ENCODE results near the gene ZNF627.
"Not testable (repeated sequence)": the region's sequence is repeated elsewhere in the genome, so short reads cannot be mapped to it uniquely, and the experiment has no call there.

The ZNF627 gene

DNA sequence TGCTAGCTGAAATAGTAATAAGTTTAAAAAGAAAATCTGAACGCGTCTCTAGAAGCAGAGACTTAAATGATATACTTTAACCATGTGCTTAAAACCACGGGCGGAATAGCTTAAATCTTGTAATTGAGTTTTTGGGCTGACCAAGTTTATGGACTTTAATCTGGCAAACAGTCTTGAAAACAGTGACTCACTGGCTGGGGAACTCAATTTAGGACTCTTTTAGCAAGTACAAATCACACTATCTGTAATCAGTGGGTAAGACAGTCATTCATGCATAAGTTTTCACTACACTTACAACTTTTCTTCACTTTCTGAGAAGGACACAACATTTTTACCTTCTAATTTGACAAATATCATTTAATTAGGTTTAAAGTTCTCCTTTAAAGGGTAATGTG is 26.8 kb downstream of the ZNF627 start:
- DNase-seq (ENCODE audit: low read depth, low spot score): peak; percentile 76

DNA sequence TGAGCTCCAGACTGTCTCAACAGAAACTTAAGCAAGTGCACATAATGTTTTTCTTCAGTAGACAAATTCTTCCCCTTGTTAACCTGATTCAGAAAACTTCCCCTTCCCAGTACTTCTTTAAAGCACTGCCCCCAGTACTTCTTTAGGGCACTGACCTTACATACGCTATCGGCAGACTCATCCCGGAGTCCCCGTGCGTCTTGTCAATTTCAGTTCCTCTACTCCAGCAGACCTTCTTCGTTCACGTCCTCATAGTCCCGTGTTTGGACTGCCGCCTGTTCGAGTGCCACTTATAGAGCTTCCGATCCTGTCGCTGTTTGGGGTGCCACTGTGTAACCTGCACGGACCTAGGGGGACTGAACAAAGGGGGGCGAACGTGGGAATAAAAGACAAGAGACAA is 29.0 kb downstream of the ZNF627 start:
- no peak for DNase-seq (ENCODE audit: low read depth, low spot score)

GRCh38 chr19:11633223-11633622 is 35.9 kb downstream of the ZNF627 start:
- DNase-seq (ENCODE audit: low read depth, low spot score): no peak

- DNase-seq (ENCODE audit: low read depth, low spot score): not testable (repeated sequence)
Observed at GRCh38 chr19:11634018-11634662, 36.9 kb downstream of the ZNF627 start.

DNA sequence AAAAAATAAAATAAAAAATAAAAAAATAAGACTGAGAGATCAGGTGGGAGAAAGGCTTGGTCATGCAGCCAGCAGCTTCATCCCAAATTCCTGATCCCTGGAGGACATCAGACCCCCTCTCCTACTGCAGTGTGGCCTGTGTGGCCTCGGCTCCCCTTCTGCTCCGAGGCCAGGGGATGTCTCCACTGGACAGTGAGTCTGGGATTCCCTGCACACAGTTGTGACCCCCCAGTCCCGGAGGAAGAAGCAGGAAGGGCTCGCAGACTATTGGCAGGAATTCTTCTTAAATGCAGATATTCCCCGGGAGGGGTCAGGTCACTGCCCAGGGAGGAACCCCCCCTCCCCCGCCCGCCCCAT is 41.9 kb downstream of the ZNF627 start:
- no peak for DNase-seq (ENCODE audit: low read depth, low spot score)

DNA sequence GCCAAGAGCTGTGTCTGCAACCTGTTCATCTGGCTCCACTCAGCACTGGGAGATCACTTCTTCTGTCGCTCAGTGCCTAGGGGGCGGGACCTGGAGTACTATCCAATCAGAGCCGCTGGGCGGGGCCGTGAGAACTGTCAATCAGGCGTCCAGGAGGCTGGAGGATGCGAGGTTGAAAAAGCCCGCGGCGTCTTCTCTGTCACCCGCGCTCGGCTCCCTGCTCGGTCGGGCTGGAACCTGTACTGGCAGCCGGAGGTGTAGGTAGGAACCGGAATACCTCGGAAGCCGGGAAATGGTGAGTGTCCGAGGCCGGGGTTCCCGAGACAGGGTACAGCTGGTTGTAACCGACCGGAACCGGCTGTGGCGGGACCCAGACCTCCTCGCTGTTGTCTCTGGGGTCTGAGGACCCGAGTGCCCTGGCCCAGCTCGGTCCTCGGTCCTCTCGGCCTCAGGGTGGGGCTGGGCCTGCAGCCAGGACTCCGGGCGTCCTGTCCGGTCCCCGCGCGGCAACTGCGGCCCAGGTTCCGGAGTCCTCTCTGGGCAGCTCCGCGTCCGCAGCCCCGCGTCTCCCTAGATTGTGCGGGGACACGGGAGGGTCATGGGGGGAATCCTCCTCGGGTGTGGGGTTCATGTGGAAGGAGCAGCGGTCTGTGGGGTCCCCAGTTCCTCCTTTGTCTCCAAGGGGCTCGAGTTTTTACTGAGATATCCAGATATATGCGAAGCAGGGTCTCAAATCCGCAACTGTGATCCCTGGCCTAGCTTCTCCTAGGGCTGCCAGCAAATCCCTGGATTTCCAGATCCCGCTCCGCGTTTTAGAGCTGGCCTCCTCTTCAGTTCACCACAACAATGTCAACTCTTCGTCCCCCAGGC is 42.6 kb downstream of the ZNF627 start:
- peak; percentile 97 for DNase-seq (ENCODE audit: low read depth, low spot score)

DNA sequence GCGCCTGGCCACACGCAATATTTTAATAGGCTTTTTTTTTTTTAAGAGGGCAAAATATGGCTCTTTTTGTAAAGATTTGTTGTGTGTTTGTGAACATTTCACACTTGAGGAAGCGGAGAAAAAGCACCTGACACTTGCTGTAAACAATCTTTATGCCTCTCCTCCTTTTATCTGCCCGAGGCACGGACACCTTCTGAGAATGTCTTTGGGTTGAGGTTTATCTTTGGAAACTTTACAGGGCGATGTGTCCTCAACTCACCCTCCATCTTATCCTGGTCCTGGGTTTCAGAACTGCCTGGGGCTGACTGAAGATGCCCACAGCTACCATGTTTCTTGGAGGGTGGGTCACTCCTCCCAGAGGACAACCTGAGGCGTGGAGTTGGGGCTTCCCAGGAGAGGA is 44.0 kb downstream of the ZNF627 start:
- no peak for DNase-seq (ENCODE audit: low read depth, low spot score)

GRCh38 chr19:11642902-11643301 is 45.6 kb downstream of the ZNF627 start:
- DNase-seq (ENCODE audit: low read depth, low spot score): no peak

DNA sequence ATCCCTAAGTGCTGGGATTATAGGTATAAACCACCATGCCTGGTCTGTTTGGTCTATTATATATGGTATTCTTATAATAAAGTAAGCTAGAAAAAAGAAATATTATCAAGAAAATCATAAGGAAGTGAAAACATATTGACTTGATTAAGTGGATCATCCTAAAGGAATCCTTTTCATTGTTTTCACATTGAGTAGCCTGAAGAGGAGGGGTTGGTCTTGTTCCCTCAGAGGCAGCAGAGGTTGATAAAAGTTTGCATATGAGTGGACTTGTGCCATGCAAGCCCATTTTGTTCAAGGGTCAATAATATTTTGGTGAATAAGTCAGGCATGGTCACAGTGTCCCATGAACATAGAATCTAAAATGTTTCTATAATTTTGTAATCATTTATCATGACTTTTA is 52.7 kb downstream of the ZNF627 start:
- no peak for DNase-seq (ENCODE audit: low read depth, low spot score)

DNA sequence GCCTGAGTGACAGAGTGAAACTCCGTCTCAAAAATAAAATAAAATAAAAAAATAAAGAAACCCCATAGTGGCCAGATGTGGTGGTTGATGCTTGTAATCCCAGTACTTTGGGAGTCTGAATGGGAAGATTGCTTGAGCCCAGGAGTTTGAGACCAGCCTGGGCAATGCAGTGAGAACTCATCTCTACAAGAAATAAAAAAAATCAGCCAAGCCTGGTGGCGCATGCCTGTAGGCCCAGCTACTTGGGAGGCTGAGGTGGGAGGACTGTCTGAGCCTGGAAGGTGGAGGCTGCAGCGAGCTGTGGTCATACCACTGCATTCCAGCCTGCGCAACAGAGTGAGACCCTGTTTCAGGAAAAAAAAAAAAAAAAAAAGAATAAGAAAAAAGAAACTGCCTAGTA is 53.8 kb downstream of the ZNF627 start:
- no peak for DNase-seq (ENCODE audit: low read depth, low spot score)

DNA sequence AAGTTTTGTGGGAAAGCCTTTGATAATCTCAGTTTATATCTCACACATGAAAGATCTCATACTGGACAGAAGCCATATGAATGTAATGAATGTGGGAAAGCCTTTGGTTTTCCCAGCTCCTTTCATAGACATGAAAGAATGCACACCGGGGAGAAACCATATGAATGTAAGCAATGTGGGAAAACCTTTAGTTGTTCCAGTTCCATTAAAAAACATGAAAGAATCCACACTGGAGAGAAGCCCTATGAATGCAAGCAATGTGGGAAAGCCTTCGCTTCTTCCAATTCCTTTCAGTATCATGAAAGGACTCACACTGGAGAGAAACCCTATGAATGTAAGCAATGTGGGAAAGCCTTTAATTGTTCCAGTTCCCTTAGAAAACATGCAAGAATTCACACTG is 54.8 kb downstream of the ZNF627 start:
- no peak for DNase-seq (ENCODE audit: low read depth, low spot score)

- no peak for DNase-seq (ENCODE audit: low read depth, low spot score)
Observed at GRCh38 chr19:11652492-11652891, 55.2 kb downstream of the ZNF627 start.

DNA sequence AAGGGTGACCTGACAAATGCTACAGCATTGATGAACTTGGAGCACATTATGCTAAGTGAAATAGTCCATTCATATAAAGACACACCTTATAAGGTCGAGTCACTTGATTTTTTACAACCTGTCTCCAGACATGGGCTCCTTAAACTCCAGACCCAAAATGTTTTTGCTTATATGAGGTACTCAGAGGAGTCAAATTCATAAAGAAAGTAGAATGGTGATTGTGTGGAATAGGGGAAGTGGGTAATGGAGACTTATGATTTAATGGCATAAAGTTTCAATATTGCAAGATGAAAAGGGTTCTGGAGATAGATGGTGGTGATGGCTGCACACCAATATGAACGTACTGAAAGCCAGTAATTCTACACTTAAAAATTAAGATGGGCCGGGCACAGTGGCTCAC is 59.3 kb downstream of the ZNF627 start:
- DNase-seq (ENCODE audit: low read depth, low spot score): no peak

DNA sequence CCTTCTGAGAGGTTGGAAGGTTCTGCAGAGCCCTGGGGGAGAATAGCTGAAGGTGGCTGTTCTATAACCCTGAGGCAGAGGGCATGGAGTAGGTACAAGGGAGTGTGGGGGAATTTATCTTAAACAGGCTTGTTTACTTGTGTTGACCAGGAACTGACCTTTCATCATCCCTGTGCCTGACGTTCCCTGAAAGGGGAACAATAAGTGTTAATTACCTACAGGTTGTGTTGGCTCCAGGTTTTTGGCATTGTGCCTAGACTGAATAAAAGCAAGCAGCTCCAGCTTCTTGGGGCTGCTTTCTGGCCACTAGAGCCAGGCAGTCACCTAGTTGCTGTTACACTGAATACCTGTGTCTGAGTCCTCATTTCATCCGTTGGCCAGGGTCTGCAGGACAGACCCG is 60.0 kb downstream of the ZNF627 start:
- no peak for DNase-seq (ENCODE audit: low read depth, low spot score)

- peak; percentile 42 for DNase-seq (ENCODE audit: low read depth, low spot score)
Observed at GRCh38 chr19:11658970-11659369, 61.7 kb downstream of the ZNF627 start.

DNA sequence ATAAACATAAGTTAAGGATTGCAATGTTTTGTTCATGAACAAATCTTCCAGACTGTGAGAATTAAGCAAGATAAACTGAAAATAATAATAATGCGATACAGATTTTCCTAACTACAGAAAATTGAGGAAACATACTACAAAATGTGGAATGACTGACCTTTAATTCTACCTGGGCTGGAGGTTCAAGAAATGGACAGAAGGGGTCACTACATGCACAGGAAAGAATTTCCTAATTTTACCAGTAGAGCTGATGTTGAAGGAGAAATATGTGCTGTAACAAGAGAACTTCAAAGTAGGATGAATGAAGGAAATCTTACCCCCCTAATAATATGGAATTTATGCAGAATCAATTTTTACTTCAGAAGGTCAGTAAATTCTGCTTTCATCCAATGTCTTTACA is 62.3 kb downstream of the ZNF627 start:
- DNase-seq (ENCODE audit: low read depth, low spot score): no peak

- no peak for DNase-seq (ENCODE audit: low read depth, low spot score)
Observed at GRCh38 chr19:11662278-11662677, 65.0 kb downstream of the ZNF627 start.

- no peak for DNase-seq (ENCODE audit: low read depth, low spot score)
Observed at GRCh38 chr19:11663181-11663591, 65.9 kb downstream of the ZNF627 start.
